HFF-Myc (cell line): ENCODE measurements around the gene C9orf50.
"Not testable (repeated sequence)": the region's sequence is repeated elsewhere in the genome, so short reads cannot be mapped to it uniquely, and the experiment has no call there.

ENCODE experiments used
- DNase-seq: peaks from one replicate; pipeline ENCODE4 v3.0.0-alpha.2; 2011; ENCODE audit warnings: low read depth; ENCODE audit errors: extremely low read depth
- H3K4me3 ChIP-seq: replicated peaks from 2 replicates; pipeline ENCODE4 v1.5.1; 2011; ENCODE audit warnings: low read depth, mild to moderate bottlenecking, control low read depth, low read length
- CTCF ChIP-seq: IDR thresholded peaks from 2 replicates; pipeline ENCODE4 v1.5.1; 2012; ENCODE audit warnings: mild to moderate bottlenecking, low read depth, low read length, control low read depth; ENCODE audit errors: missing control alignments

The C9orf50 gene

DNA sequence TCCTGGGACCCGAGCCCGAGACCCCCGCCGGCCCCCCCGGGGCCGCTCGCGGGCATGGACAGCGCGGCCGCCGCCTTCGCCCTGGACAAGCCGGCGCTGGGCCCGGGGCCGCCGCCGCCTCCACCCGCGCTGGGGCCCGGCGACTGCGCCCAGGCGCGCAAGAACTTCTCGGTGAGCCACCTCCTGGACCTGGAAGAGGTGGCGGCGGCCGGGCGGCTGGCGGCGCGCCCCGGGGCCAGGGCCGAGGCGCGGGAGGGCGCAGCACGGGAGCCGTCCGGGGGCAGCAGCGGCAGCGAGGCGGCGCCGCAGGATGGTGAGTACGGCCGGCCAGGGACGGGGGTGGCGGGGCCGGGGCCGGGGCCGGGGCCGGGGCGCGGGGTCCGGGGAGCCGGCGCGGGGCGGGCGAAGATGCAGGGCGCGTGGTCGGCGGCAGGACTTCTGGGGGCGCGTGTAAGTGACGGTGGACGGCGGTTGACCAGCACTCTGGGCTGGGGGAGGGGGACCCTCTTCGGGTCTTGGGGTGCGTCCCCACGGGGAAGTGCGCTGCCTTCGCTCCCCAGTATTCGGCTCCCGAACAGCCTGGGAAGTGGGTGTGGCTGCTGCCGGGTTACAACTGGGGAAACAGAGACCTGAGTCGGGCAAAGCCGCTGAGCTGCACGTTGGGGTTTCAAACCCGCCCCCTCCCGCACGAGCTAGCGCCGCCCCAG lies 45.1 kb upstream of the C9orf50 start:
- no peak for TF ChIP-seq CTCF
- H3K4me3 ChIP-seq: peak overlapping the region; percentile 68
- no peak for DNase-seq

DNA sequence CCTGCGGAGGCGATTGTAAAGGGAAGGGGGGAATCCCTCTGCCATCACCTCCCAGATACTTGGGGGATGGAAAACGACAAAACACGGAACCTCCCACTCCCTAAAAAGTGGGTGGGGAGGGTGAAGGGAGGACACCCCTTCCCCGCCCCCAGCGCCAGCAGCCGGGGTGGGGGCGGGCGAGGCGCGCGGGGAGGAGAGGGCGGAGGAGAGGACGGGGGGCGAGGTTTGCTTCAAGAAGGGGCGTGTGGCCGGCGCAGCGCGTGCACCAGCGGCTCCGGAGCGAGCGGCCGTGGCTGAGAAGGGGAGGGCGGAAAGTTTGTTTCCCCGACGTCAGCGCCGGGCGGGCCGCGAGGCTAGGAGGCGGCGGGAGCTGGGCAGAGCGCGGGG lies 44.5 kb upstream of the C9orf50 start, which contains the start of gene PRRX2:
Gene PRRX2 (plus strand): TSS at position 259 of the 387 bp plus-strand sequence. CDS start 221 bp downstream, outside the sequence.
- DNase-seq: no peak
- H3K4me3 ChIP-seq: peak within 1 kb of the TSS; percentile 68
- no peak for TF ChIP-seq CTCF

GRCh38 chr9:129664746-129665388 lies 44.0 kb upstream of the C9orf50 start:
- peak overlapping the region; percentile 68 for H3K4me3 ChIP-seq
- DNase-seq: no peak
- no peak for TF ChIP-seq CTCF

DNA sequence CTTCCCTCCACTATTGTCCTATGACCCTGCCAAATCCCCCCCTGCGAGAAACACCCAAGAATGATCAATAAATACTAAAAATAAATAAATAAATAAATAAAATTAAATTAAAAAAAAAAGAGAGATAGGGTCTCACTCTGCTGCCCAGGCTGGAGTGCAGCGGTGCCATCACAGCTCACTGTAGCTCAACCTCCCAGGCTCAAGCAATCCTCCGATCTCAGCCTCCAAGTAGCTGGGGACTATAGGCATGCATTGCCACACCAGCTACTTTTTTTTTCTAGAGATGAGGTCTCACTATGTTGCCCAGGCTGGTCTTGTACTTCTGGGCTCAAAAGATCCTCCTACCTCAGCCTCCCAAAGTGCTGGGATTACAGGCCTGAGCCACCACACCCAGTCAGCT lies 41.3 kb upstream of the C9orf50 start:
- DNase-seq, H3K4me3 ChIP-seq: not testable (repeated sequence)

GRCh38 chr9:129661029-129661428 lies 40.1 kb upstream of the C9orf50 start:
- no peak for TF ChIP-seq CTCF
- DNase-seq: no peak
- H3K4me3 ChIP-seq: no peak overlapping the region

- H3K4me3 ChIP-seq: no peak overlapping the region
- no peak for DNase-seq
- TF ChIP-seq CTCF: no peak
Measured at GRCh38 chr9:129656795-129657390, 36.0 kb upstream of the C9orf50 start.

- TF ChIP-seq CTCF: no peak
- DNase-seq: no peak
- no peak overlapping the region for H3K4me3 ChIP-seq
Measured at GRCh38 chr9:129655696-129656095, 34.8 kb upstream of the C9orf50 start.
